Fibroblast of skin of back (primary cell): ENCODE measurements around the gene OXCT1.
"Not testable (repeated sequence)": the region's sequence is repeated elsewhere in the genome, so short reads cannot be mapped to it uniquely, and the experiment has no call there.

Experiments
- DNase-seq: peaks from one replicate; pipeline ENCODE4 v3.0.0-alpha.2; 2013

OXCT1 gene

GRCh38 chr5:41772056-41772455, 98.2 kb downstream of the OXCT1 start:
- peak; percentile 63 for DNase-seq

DNA sequence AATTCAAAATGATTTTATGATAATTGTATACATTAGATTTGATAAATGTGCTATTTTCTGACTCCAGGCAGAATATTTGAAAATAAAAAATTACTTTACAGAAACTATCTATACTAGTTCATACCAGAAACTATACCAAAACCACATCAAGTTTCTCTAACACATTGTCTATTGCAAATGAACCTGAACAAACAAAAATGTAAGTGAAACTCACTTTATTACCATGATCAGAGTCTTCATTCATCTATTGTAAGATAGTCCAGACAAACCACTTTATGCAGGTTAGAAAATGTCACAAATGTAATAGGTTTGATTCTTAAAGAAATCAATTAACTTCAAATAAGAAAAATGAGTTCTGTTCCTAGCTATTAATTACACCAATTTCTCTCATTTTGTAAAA, 99.4 kb downstream of the OXCT1 start:
- DNase-seq: no peak

GRCh38 chr5:41768692-41769091, 101.5 kb downstream of the OXCT1 start:
- no peak for DNase-seq

- DNase-seq: no peak
Measured at GRCh38 chr5:41764650-41765049, 105.6 kb downstream of the OXCT1 start.

GRCh38 chr5:41763574-41763973, 106.7 kb downstream of the OXCT1 start:
- DNase-seq: no peak

- peak; percentile 86 for DNase-seq
Measured at GRCh38 chr5:41763081-41763480, 107.1 kb downstream of the OXCT1 start.

- no peak for DNase-seq
Measured at GRCh38 chr5:41762426-41762825, 107.8 kb downstream of the OXCT1 start.

GRCh38 chr5:41761663-41762062, 108.6 kb downstream of the OXCT1 start:
- DNase-seq: no peak

DNA sequence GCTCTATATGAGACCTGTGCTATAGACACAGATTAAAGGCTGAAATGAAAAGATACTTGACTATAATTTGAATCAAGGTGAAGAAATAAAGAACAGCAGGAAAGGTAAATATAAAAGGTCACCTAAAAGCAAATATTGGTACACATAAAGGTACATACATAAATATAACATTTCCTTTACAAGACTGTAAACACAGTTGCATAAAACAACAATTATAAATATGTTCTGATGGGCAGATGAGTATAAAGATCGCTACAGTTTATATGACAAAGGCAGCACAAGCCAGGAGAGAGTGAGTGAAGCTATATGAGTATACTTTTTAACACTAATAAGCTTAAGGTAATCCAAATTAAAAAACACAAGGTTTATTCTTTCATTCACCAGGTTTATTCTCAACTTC, 114.5 kb downstream of the OXCT1 start:
- no peak for DNase-seq

GRCh38 chr5:41754857-41755256, 115.4 kb downstream of the OXCT1 start:
- DNase-seq: no peak

DNA sequence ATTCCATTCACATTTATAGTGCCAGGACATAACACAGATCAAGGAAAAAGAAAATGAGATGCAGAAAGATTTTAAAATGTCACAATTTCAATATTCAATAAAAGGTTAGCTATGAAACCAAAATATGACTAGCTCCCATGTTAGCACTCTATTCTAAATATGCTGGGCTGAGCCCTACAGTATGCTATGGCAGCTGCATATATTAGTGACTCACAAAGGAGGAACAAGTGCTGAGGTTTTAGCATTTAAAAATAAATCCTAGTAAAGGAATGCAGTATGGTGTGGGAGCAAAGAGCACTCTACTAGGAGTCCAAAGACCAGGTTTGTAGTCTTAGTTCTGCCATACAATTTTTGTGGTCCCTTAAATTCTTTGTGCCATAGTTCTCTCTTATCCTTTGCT, 118.4 kb downstream of the OXCT1 start:
- peak; percentile 44 for DNase-seq

DNA sequence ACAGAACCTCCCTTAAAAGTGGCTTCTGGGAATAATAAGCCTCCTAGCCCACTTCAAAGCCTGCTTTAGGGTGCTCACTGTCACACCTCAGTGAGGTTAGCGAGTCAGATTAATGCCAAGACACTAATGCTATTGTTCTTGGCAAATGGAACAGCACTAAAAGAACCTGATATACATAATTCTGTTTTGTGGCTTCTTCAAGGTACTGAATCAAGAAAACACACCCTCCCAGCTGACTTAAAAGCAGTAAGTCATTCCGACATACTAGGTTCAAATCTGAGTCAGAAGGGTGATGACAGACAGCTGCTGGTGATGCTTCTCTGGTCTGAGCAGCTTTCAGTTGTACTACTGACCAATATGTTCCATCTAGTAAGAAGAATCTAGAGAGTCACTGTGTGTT, 121.6 kb downstream of the OXCT1 start:
- no peak for DNase-seq

GRCh38 chr5:41747708-41748107, 122.5 kb downstream of the OXCT1 start:
- DNase-seq: no peak

- DNase-seq: peak; percentile 67
Measured at GRCh38 chr5:41747301-41747700, 122.9 kb downstream of the OXCT1 start.

DNA sequence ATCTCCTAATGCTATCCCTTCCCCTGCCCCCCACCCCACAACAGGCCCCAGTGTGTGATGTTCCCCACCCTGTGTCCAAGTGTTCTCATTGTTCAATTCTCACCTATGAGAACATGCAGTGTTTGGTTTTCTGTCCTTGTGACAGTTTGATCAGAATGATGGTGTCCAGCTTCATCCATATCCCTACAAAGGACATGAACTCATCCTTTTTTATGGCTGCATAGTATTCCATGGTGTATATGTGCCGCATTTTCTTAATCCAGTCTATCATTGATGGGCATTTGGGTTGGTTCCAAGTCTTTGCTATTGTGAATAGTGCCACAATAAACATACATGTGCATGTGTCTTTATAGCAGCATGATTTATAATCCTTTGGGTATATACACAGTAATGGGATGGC, 127.6 kb downstream of the OXCT1 start:
- not testable (repeated sequence) for DNase-seq

DNA sequence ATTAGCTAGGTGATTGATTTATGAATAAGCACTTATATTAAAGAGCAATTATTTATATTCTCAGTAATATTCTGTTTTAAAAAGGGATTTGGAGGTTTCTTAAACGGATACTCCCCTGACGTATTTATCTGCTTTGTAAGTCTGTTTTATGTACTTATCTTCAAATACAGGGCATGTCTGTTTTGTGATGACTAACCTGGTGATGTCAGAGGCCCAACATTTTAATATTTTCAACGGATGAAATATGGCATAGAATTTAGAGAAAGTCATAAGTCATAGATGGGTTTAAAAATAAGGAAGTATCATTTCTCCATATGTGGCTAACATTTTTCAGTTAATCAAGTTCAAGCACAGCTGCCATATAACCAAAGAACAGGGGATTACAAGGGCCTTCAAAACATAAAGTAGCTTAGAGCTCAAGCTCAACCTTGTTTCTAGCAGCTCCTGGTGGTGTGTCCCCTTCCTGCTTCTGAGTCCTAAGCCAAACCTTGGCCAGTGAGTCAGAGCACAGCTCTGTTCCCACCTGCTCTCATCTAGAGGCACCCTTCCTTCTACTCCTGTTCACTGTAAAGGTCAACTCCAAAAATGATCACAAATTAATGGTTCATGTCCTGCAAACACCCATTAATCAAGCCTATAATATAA, 131.4 kb downstream of the OXCT1 start:
- DNase-seq: no peak

- peak; percentile 74 for DNase-seq
Measured at GRCh38 chr5:41736641-41737040, 133.6 kb downstream of the OXCT1 start.

DNA sequence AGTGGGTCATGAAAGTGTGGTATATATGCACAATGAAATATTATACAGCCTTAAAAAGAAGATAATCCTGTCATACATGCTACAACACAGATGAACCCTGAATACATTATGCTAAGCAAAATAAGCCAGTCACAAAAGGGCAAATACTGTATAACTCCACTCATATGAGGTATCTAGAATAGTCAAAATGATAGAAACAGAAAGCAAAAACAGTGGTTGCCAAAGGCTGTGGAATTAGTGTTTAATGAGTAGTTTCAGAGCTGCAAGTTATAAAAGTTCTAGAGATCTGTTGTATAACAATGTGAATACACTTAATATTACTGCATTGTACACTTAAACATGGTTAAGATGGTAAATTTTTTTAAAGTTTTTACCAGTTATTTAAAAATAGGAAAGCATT, 135.0 kb downstream of the OXCT1 start:
- DNase-seq: no peak

DNA sequence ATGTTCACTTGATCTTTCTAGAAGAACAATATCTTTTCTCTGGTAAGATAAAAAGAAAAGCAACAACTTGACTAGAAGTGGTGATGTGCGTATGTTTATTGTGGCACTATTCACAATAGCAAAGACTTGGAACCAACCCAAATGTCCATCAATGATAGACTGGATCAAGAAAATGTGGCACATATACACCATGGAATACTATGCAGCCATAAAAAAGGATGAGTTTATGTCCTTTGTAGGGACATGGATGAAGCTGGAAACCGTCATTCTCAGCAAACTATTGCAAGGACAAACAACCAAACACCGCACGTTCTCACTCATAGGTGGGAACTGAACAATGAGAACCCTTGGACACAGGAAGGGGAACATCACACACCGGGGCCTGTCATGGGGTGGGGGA, 140.8 kb downstream of the OXCT1 start:
- DNase-seq: not testable (repeated sequence)

DNA sequence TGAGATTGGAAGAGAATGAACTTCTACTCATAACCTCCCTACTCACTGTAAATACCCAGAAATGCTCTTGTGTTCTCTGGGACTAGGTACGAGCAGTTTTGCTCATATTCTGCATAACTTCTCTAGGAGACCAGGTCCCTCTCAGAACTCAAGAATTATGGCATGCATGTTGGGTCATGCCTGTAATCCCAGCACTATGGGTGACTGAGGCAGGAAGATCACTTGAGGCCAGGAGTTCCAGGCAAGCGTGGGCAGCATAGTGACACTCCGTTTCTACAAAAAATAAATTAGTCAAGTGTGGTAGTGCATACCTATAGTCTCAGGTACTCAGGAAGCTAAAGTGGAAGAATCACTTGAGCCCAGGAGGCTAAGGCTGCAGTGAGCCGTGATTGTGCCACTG, 141.9 kb downstream of the OXCT1 start:
- DNase-seq: no peak

DNA sequence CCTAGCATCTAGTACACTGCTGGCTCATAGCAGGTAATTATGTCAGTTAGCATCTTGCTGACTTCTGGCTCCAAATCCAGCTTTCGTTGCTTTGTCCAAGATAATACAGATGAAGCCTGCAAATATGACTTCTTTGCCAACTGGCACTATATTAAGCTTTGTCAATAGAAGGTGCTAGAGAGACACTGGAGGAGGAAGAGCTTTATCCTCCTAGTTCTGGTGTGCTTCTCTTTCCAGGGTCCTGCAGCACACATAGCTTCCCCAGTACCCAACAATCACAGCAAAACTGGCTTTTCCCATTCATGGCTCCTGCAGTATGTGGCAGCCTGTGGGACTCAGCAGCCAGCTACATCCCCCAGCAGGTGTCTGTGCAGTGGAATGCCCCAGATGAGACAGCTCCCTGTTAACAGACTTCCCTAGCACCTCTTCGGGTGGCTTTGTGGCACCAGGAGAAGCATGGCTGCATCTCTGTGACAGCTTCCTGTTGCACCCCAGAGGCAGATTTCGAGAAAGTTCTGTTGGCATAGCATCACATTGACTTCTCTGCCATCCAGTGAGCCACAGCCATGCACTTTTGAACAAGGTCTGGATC, 147.8 kb downstream of the OXCT1 start:
- peak; percentile 10 for DNase-seq

DNA sequence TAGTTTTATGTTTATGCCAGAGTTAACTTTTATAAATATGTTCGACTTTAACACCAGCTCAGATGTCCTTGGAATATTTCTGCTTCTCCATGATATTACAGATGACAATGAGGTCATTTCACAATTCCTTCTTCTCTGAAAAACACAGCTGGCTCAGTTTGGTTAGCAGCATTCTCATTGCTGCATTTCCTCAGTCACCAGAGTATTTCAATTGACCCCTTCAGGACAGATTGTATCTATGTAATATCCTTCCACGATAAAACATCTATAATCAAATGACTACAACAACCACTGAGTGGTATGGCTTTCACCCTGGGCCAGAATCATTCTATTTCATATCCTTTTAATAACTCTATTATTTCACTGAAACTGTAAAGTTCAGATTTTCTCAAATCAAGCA, 148.7 kb downstream of the OXCT1 start:
- DNase-seq: no peak

DNA sequence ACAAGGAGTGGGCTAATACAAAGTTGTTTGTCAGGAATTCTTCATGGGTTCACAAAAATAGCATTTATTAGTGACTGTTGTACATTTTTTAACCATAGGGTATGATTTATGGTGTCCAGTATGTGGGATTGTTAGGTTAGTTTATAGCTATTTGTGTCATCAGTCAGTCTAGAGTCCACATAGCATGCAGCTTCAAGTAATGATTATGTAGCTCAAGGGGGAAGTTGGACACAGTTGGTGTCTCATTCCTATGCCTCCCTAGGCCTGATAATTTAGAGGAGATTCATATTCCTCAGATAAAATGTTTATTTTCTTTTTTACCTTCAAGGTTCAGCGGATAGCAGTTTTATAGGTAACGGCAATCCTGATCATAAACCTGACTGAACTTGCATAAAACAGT, 153.8 kb downstream of the OXCT1 start:
- DNase-seq: no peak

DNA sequence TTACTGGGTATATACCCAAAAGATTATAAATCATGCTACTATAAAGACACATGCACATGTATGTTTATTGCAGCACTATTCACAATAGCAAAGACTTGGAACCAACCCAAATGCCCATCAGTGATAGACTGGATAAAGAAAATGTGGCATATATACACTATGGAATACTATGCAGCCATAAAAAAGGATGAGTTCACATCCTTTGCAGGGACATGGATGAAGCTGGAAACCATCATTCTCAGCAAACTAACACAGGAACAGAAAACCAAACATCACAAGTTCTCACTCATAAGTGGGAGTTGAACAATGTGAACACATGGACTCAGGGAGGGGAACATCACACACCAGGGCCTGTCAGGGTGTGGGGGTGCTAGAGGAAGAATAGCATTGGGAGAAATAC, 155.8 kb downstream of the OXCT1 start:
- not testable (repeated sequence) for DNase-seq

DNA sequence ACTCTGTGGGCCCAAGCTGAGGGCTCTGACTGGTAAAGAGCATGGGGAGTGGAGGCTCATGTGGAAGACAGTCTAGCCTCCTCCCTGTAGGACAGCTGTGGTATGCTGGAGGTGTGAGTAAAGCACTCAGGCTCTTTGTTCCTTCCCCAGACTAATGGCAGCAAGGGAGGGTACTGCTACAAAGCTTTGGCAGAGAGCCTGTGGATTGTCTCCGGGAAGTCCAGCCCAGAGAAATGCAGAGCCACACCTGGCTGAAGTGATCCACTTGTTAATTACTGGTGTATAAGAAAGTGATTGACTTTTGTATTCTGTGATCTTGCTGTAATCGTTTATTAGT, 161.7 kb downstream of the OXCT1 start:
- no peak for DNase-seq
